ENCODE measurements around the gene ZNF425.
"Not testable (repeated sequence)": the region's sequence is repeated elsewhere in the genome, so short reads cannot be mapped to it uniquely, and the experiment has no call there.

ZNF425 gene, protein sequence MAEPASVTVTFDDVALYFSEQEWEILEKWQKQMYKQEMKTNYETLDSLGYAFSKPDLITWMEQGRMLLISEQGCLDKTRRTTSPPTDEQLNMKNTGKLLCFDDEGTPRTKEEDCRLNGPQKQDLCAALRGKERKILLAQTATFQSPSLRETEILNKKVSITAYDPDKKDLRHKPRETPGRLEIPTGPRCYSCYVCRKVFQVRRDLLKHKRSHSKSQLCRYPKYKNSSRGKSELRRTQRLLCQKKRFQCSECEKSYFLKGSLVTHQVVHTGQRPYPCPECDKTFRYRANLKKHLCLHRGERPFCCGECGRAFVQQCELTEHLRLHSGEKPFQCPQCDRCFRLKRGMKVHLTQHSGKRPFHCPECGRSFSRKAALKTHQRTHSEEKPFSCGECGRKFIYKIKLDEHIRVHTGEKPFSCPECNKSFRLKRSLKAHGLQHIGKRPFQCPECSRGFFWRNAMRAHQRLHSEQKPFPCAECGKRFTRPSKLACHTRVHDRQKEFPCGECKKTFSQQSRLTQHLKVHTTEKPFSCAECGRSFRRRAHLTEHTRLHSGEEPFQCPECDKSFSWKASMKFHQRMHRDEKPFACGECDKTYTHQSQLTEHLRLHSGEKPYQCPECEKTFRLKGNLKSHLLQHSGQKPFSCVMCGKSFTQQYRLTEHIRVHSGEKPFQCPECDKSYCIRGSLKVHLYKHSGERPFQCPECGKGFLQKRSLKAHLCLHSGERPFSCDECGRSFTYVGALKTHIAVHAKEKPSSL

DNA sequence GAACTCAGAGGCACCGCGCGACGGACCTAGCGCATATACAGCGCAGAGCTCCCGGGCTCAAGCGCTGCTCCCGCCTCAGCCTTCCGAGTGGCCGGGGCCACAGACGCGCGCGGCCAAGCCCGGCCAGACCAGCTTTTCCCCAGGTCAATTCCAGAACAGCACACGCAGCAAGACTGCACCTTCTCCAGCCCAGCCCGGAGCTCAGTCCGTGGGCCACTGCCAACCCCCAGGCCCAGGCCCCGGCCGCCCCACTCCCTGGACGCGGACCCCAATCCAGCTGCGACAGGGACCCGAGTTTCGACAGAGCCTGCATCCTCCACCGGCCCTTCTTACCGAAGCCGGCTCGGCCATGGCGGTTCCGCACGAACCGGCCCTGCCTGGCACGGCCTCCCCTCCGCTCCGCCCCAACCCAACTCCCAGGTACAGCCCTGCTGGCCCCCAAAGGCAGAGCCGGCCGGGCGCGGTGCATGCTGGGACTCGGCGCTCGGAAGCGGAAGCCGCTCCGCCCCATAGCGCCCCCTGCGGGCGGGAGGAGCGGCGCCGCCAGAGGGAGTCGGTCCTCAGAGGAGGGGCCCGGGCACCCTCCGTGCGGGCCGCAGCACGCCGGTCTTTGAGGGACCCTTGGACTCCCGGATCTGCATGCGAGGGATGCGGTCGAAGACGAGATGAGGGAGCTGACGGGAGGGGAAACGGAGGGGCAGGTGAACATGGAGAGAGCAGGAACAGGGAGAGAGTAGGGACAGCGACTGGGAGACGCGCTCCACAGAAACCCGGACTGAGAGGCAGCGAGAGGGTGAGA, at the start of gene ZNF425:
ZNF425 (minus strand) TSS at position 462 of the 799 bp plus-strand sequence; CDS start at position 351, 111 bp downstream.
- peak; percentile 15 to 94 (median 83) for DNase-seq

DNA sequence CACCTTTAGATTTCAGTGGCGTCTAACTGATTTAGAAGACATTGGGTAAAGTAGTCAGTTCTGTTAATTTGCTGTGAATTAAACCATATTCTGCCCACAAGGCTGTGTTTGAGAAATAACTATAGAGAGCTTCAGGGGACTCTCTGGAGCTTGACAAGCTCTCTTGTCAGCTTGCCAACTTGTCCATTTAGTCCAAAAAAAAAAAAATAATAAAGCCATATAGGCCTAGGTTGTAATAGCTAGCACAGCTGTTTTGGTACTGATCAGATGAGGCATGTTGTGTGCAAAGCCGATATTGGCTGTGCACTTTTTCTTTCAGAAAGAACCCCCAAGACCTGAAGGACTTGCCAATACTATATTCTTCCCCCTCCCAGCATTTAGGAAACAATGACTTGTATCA, 49.0 kb upstream of the ZNF425 start:
- no peak for DNase-seq

DNA sequence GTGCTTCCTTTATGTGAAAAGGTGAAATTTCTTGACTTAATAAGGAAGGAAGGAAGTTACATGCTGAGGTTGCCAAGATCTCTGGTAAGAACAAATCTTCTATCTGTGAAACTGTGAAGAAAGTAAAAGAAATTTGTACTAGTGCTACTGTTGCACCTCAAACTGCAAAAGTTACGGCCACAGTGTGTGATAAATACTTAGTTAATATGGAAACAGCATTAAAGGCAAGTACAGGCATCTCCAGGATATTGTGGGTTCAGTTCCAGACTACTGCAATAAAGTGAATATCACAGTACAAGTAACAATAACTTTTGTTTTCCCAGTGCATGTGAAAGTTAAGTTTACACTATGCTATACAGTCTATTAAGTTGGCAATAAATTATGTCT, 46.4 kb upstream of the ZNF425 start:
- DNase-seq: no peak

DNA sequence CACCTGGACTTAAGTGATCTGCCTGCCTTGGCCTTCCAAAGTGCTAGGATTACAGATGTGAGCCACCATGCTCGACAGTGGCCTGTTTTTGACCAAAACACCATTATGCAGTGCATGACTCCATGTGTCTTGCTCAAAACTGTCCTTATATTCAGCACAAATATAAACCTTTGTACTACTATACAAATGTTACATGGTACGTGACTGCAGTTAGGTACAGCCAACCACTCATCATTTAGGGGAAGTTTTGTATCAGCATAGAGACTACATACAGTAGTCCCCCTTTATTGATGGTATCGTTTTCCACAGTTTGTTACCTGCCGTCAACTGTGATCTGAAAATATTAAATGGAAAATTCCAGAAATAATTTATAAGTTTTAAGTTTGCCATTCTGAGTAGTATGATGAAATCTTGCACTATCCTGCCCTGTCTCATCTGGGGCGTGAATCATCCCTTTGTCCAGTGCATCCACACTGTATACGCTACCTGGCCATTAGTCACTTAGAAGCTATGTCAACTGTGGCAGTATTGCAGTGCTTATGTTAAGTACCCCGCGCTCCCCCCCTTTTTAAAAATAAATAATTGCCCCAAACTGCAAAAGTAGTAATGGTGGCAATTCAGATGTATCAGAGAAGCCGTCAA, 45.9 kb upstream of the ZNF425 start:
- DNase-seq: no peak

DNA sequence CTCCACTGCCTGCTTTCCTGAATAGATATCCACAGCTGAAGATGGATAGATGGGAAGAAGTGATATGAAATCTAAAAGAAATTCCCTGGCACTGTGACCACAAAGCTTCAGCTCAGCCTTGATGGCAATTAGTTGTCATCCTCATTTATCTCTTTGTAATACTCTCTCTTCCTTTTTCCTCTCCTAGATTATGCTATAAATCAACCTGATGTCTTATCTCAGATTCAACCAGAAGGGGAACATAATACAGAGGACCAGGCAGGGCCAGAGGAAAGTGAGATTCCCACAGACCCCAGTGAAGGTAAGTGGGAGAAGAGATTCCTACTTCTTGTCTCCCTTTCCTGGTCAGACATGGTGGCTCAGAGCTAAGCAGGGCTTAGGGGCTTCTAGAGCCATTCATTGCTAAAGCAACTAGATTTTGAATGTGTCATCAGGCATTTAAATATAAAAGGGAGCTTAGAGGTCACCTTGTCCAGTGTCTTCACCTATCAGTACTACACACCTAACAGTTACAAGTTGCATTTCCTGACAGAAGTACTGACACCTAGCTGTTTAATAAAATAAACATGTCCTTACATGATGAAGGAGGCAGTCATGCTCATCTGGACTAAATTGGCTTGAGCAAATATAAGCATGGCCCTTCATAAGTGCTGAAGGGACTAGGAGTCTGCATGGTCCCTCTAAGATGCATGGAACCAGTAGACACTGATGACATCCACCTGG, 40.7 kb upstream of the ZNF425 start:
- DNase-seq: no peak

DNA sequence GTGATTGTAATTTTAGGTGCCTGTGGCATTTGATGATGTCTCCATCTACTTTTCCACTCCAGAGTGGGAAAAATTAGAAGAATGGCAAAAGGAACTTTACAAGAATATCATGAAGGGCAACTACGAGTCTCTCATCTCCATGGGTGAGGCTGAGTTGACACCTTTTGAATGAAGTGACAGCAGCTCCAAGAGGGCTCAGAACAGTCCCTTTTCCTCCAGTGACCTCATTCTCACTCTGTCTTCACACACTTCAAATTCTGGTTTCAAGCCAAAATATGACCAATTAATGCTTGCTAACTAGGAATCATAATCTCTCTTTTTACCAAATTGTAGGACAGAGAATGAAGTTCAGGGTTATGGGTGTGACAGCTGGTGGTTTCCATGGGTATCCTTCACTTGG, 40.0 kb upstream of the ZNF425 start:
- DNase-seq: no peak

DNA sequence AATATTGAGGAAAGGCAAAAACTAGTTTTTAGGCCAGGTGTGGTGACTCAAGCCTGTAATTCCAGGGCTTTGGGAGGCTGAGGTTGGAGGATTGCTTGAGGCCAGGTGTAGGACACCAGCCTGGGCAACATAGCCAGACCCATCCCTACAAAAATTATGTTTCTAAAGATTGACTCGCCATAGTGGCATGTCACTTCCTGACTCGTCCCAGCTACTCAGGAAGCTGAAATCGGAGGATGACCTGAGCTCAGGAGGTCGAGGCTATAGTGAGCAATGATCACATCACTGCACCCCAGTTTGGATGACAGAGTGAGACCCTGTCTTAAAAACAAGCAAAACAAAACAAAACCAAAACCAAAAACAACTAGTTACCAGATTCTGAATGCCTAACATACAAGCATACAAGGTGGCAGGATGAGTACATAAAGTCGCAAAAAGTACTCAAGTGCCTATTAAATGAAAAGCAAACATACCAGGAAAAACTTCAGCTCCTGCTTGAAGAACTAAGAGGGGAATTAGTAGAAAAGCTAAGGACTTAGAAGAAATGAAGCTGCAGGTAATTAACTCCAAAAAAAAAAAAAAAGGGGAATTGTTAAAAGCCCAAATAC, 35.2 kb upstream of the ZNF425 start:
- no peak for DNase-seq

DNA sequence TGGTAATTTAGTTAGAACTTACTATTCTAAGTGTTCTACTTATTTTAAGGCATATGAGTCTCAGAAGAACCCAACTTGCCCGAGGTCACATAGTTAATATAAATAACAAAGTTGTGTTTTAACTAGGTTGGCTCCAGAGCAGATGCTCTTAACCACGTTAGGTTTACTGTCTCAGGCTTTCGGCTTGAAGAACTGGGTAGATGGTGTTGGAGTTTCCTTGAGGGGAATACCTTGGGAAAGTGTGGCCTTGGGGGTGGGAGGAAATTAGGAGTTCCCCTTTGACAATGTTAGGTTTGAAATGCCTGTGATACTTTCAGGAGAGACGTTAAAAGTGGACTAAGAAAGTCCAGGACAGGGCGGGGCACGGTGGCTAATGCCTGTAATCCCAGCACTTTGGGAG, 30.8 kb upstream of the ZNF425 start:
- DNase-seq: no peak

DNA sequence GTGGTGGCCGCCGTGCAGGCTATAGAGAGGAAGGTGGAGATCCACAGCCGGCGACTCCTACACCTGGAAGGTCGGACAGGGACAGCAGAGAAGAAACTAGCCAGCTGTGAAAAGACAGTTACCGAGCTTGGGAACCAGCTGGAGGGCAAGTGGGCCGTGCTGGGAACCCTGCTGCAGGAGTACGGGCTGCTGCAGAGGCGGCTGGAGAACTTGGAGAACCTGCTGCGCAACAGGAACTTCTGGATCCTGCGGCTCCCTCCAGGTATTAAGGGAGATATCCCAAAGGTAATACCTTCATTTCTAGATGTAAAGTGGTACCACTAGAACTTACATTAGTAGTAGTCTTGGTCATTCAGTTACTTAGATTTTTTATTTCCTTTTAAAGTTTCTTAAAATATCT, 27.9 kb upstream of the ZNF425 start:
- no peak for DNase-seq

DNA sequence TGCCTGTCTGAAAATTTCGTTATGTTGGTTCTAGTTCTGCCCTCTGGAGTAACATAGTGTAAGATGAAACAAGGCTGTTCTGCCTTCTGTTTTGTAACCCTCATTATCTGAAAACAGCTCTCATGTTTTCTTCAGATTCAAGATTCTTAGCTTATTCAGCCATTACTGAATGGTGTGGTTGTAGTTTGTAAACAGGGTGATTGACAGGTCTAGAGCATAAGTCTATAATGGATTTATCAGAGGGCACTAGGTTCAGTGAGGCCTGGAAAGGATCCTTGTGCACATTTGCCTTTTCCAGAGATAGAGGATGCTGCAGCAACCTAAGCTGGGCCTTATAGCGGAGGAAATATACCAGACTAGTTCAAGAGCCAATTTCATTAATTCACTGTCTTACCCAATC, 27.2 kb upstream of the ZNF425 start:
- no peak for DNase-seq

DNA sequence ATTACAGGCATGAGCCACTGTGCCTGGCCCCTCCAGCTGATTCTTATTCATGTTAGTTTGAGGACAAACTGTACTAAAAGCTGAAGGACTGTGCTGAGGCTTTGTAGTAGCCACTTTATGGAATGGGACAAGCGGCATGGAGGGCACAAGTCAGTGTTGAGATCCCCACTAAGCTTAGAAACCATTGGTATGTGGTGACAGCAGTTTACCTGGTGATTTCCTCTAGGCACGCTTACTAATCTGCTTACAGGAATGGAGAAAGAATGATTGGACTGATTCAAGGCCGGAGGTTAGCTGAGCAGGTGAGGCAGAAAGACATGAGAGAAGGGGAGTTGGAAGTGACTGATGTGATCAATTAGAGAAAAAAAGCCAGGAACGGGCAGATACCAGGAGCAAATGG, 24.9 kb upstream of the ZNF425 start:
- DNase-seq: no peak

DNA sequence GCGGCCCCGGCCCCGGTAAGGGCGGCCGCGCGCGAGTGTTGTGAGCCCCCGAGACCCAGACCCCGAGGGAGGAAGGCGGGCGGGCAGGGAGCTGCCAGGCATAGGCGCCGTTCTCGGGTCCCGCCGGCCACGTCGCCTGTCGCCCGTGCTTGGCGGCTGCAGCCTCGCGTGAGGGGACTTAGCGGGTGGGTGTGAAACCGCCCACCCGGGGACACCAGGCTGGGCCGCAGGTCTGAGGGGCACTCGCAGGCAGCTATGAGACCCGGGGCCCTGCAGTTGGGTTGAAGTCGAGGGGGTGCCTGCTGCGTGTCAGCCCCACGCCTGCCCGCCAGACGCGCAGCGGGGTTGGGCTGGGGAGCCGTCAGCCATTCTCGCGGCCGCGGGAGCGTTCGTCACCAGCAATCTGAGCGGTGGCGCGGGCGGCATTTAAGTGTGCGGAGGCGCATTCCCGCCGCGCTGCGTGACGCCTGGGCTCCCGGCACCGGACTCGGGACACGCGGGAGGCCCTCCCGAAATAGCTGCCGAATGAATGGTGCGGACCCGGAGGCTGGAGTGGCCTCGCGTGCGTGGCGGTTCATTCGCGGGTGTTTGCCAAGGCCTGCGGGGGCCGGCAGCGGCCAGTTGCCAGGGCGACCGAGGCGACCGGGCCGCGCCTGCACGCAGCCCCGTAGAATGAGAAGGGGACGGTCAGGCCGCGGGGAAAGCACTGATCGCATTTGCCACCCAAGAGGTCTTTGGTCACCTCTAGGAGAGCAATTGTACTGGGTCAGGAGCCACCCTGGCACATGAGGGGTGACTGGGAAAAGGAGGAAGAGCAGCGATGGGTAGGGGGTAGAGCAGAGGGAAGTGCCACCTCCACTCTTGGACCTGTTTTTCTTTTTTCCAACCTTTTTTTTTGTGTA, 21.9 kb upstream of the ZNF425 start:
- DNase-seq: peak in 43 of 56 donors; percentile 6 to 75 (median 50)

DNA sequence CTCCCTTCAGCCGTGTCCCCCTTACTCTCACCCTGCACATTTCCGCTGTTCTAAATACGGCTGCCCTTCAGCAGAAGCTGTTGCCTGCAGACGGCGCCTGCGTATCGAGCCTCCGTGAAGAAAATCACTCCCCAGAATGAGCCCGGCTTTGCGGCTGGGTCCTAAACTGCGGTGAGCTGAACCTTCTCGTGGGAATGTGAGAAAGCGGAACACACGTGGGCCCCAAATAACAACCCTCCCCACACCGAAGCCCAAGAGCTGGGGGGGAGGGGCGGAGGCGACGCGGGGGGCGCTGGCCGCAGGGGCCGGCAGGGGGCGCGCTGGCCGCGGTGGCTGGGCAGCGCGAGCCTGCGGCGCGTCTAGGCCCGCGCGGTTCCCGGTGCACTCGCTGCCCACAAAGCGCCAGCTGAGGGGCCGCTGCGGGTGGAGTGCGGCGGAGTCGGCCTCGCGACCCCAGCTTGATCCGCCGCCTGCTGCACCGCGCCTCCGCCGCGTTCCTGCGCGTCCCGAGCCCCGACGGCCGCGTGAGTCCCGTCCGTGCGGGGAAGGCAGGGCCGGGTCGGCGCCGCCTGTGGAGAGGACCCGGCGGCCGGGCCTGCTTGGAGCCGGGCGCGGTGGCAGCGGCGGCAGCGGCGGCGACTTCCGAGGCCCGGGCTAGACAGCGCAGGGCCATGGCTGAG, 21.1 kb upstream of the ZNF425 start, which contains the start of gene ZNF398:
ZNF398 (plus strand) TSS at position 382 of the 680 bp plus-strand sequence; CDS start at position 672, 290 bp downstream.
- DNase-seq: peak in 53 of 56 donors; percentile 16 to 88 (median 63)

DNA sequence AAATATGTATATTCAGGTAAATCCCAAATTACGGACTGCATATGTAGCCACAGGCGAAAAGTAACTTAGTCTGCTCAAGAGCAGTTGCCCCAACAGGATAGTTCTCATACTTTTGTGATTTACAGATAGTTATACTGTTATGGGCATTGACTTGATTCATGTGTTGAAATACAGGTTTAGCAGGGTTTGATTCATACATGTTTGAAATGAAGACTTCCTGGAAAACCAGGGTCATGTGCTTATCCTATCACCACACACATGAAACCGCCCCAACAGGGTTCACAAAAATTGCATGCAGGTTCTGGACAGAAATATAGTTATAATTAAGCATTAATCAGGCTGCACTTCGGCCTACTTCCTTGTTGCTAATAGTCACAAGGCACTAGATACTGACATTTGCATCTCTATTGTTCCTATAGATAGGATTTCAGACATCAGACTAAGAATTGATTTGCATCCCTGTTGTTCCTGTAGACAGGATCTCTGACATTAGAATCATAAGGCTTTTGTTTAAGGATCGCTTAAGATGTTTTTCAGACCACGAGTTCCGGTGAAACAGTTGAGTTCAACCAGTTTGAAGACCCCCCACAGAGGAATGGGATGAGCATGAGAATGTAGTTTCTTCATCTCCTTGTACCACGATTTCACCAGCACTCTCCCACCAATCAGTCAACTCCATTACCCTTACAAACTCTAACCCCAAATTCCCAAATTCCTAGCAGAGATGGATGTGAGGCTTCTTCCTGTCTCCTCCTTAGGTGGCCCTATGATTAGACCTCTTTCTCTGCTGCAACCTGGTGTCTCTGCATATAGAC, 19.1 kb upstream of the ZNF425 start:
- no peak for DNase-seq

DNA sequence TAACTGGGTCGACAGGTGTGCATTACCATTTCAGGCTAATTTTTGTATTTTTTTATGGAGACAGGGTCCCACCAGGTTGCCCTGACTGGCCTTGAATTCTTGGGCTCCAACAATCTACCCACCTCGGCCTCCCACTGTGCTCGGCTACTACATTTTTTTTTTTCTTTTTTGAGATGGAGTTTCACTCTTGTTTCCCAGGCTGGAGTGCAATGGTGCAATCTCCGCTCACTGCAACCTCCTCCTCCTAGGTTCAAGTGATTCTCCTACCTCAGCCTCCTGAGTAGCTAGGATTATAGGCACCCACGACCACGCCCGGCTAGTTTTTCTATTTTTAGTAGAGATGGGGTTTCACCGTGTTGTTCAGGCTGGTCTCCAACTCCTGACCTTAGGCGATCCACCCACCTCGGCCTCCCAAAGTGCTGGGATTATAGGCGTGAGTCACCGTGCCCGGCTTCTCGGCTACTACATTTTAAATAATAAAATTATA, 18.4 kb upstream of the ZNF425 start:
- not testable (repeated sequence) for DNase-seq

DNA sequence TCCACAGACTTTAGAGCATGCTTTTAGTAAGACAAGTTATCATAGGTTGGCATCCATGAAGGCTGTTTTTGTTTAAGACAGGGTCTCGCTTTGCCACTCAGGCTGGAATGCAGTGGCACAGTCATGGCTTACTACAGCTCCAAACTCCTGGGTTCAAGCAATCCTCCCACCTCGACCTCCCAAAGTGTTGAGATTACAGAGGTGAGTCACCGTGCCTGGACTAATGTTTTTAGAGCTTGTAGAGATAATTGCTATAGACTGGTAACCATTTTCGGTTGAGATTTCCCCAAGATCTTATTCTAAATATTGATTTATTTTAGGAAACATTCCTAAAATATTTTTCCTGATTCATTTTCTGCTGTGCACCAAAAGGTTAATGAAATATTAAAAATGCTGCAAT, 15.8 kb upstream of the ZNF425 start:
- no peak for DNase-seq

DNA sequence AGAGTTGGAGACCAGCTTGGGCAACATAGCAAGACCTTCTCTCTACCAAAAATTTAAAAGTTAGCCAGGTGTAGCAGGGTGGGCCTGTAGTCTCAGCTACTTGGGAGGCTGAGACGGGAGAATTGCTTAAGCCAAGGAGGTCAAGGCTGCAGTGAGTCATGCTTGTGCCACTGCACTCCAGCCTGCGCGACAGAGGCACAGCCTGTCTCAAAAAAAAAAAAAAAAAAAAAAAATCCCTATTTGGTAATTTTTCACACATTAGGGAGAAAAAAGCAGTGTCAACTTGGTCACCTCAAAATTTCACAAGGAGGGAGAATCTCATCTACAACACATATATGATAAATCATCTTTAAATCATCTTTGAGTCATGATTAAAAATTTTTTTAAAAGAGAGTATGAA, 14.7 kb upstream of the ZNF425 start:
- DNase-seq: no peak
